Uterus (tissue), 2 donors: ENCODE results near the gene ISL1.

Experiments used
- CTCF ChIP-seq, 4 experiments: fragments of 200-600 bp in 2 of 4; fragments of 450-650 bp in 2 of 4; sonication (generic) in 2 of 4; IDR thresholded peaks; one replicate each; pipeline ENCODE4 v1.5.1; 2016 to 2019; ENCODE audit warnings: antibody characterized with exemption in 4 of 4, mild to moderate bottlenecking in 2 of 4, moderate library complexity in 1 of 4
- POLR2A ChIP-seq, 2 donors: fragments of 450-650 bp; IDR thresholded peaks; one replicate each; pipeline ENCODE4 v1.6.1; 2016; ENCODE audit warnings: antibody characterized with exemption in 2 of 2, mild to moderate bottlenecking in 1 of 2, moderate library complexity in 1 of 2

DNA sequence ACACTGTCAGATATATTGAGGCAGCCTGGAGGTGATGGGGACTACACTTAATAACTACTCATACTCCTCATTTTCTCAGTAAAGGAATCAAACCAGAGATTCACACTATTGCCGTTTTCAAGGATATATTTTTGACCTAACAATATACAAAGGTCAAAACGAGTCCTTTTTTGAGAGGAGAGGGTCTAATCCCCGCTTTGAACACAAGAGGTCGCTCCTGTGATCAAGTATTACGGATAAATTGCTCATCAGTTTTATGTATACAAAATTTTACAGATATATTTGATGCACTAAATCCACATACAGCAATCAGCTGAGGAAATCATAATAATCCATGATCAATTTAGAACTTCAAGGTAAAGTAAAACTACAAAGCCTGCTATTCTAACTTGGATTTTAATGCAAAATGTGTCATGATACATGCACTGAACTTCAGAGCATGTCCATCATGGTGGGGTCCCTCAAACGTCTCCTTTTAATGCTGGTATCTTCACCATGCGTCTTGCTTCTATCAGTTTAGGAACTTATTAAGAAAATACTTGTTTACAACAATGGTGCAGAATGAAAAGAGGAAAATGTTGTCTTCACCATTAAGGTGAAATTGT is 2.5 kb upstream of the ISL1 start:
- TF ChIP-seq CTCF (IDR thresholded peaks at IDR 0.05) (no peak), POLR2A (IDR thresholded peaks at IDR 0.05) (no peak)
